Measurements from ENCODE around the gene USP54. TPM values are rescaled to one million over a fixed set of nuclear protein-coding genes. Genes with fewer than 3 reads are reported as not detected.

The USP54 gene
- polyA plus RNA-seq, 1 of the 3 experiments (the other 2 are of a cell fraction) = 6.5 TPM

GRCh38 chr10:73629165-73629564 lies 38.0 kb upstream of the USP54 start:
- POLR2A ChIA-PET = no interaction called here

More at GRCh38 chr10:73629165-73629564, 38.0 kb upstream of the USP54 start:
- Histone ChIP-seq H3K9me3 (no peaks in the 10 kb centered on the region), H3F3A (replicated peaks; ENCODE audit: insufficient read depth) (peaks cover 11% of the 10 kb centered on the region), H3K9ac (no peak overlapping the region), H4K20me1 (ENCODE audit: insufficient read depth) (no peaks in the 10 kb centered on the region), H3K4me3 (ENCODE audit: low read depth in 2 of 2, low read length in 1 of 2) (no peak overlapping the region), H3K79me2 (ENCODE audit: insufficient read depth) (peaks cover 19% of the 10 kb centered on the region), H2AFZ (ENCODE audit: low read depth) (no peak overlapping the region), H3K27ac (ENCODE audit: low read depth in 2 of 2, low read length in 1 of 2) (no peak overlapping the region), H3K36me3 (replicated peaks in 1 of 2; ENCODE audit: control insufficient read depth in 1 of 2, insufficient read depth in 2 of 2, low read length in 1 of 2) (no peaks in the 10 kb centered on the region), H3K4me2 (no peak overlapping the region), H3K9me2 (no peaks in the 10 kb centered on the region), H3K27me3 (ENCODE audit: insufficient read depth) (no peaks in the 10 kb centered on the region), H3K4me1 (ENCODE audit: control insufficient read depth in 1 of 2, insufficient read depth in 2 of 2, low read depth in 1 of 2, low read length in 1 of 2) (peaks cover 0 to 4% of the 10 kb centered on the region in 2 experiments; a peak in 3 of 4 replicates)
- DNase-seq = no peak
- 96% methylated on average over 5 of the region's 5 CpGs for WGBS (ENCODE audit: low lambda C conversion rate)
- TF ChIP-seq NFIC (IDR thresholded peaks at IDR 0.05; ENCODE audit: borderline replicate concordance) = no peak
- no peak for TF ChIP-seq FOXM1 (IDR thresholded peaks at IDR 0.05; ENCODE audit: low read depth)
- no peak for TF ChIP-seq MXI1 (IDR thresholded peaks at IDR 0.05; ENCODE audit: low read depth, low read length)
- no peak for TF ChIP-seq USF2 (IDR thresholded peaks at IDR 0.05; ENCODE audit: borderline replicate concordance, low read depth, low read length)
- no peak for TF ChIP-seq GATA2 (CRISPR knock-in tag; IDR thresholded peaks at IDR 0.05)
- TF ChIP-seq NRF1 (IDR thresholded peaks at IDR 0.05; ENCODE audit: low read depth, low read length) = no peak
- no peak for TF ChIP-seq SMC3 (IDR thresholded peaks at IDR 0.05; ENCODE audit: low read depth, low read length)
- no peak for TF ChIP-seq SIN3A (IDR thresholded peaks at IDR 0.05; ENCODE audit: borderline replicate concordance, low read depth, low read length)
- no peak for TF ChIP-seq GABPA (IDR thresholded peaks at IDR 0.05; ENCODE audit: low read depth)
- no peak for TF ChIP-seq POLR2AphosphoS5 (IDR thresholded peaks at IDR 0.05; ENCODE audit: low read depth, low read length)
- no peak for TF ChIP-seq PBX3 (IDR thresholded peaks at IDR 0.05)
- TF ChIP-seq CTCF (IDR thresholded peaks at IDR 0.05) = no peak
- no peak for TF ChIP-seq TCF12 (IDR thresholded peaks at IDR 0.05)
- TF ChIP-seq YY1 (IDR thresholded peaks at IDR 0.05; ENCODE audit: low read depth) = no peak
- CTCF ChIA-PET = interaction anchor here (2.7 to 3.0 kb wide), 2 partner anchors 15 to 100 kb away, joined by 16 to 20 read pairs; no protein-coding TSS in a partner anchor
